MM.1S (cell line): Measurements from ENCODE around the gene SWSAP1.

ENCODE experiments used
- DNase-seq: peaks from one replicate; pipeline ENCODE4 v3.0.0-alpha.2; 2015
- H2AFZ ChIP-seq: fragments of 300-600 bp; sonication (generic); 2 replicates; pipeline ENCODE4 v1.6.0; 2016; ENCODE audit warnings: antibody characterized with exemption, low read length
- H3F3A ChIP-seq: fragments of 300-600 bp; sonication (generic); 2 replicates; pipeline ENCODE4 v1.6.1; 2016; ENCODE audit warnings: mild to moderate bottlenecking, antibody characterized with exemption, low read length, moderate library complexity, mixed read lengths; ENCODE audit not compliant: insufficient read depth
- H3K27ac ChIP-seq: fragments of 300-600 bp; sonication (generic); 2 replicates; pipeline ENCODE4 v1.5.1; 2016; ENCODE audit warnings: mild to moderate bottlenecking, low read length
- H3K27me3 ChIP-seq: fragments of 300-600 bp; sonication (generic); replicated peaks from 2 replicates; pipeline ENCODE4 v1.6.0; 2016; ENCODE audit warnings: low read length; ENCODE audit not compliant: insufficient read depth
- H3K36me3 ChIP-seq: fragments of 300-600 bp; sonication (generic); replicated peaks from 2 replicates; pipeline ENCODE4 v1.6.1; 2016; ENCODE audit warnings: mild to moderate bottlenecking, low read length, mixed read lengths; ENCODE audit not compliant: insufficient read depth
- H3K4me1 ChIP-seq: fragments of 300-600 bp; sonication (generic); 2 replicates; pipeline ENCODE4 v1.6.1; 2016; ENCODE audit warnings: low read length, mixed read lengths
- H3K4me2 ChIP-seq: fragments of 300-600 bp; sonication (generic); 2 replicates; pipeline ENCODE4 v1.6.0; 2016; ENCODE audit warnings: low read depth, low read length
- H3K4me3 ChIP-seq: fragments of 300-600 bp; sonication (generic); 2 replicates; pipeline ENCODE4 v1.5.1; 2016; ENCODE audit warnings: low read length, mixed read lengths
- H3K79me2 ChIP-seq: fragments of 300-600 bp; sonication (generic); 2 replicates; pipeline ENCODE4 v1.6.1; 2016; ENCODE audit warnings: mixed run types, low read length, mixed read lengths
- H3K9ac ChIP-seq: fragments of 300-600 bp; sonication (generic); 2 replicates; pipeline ENCODE4 v1.6.1; 2016; ENCODE audit warnings: low read length, mixed read lengths
- H3K9me2 ChIP-seq: fragments of 300-600 bp; sonication (generic); replicated peaks from 2 replicates; pipeline ENCODE4 v1.6.1; 2016; ENCODE audit warnings: mild to moderate bottlenecking, low read length, mixed read lengths; ENCODE audit not compliant: insufficient read depth
- H3K9me3 ChIP-seq: fragments of 300-600 bp; sonication (generic); replicated peaks from 2 replicates; pipeline ENCODE4 v1.6.1; 2016; ENCODE audit warnings: mild to moderate bottlenecking, low read length, mixed read lengths; ENCODE audit not compliant: insufficient read depth
- H4K20me1 ChIP-seq: fragments of 300-600 bp; sonication (generic); 2 replicates; pipeline ENCODE4 v1.6.1; 2016; ENCODE audit warnings: mild to moderate bottlenecking, low read length, moderate library complexity, mixed read lengths; ENCODE audit not compliant: insufficient read depth
- CTCF ChIP-seq: fragments of 300-600 bp; sonication (generic); IDR thresholded peaks from 2 replicates; pipeline ENCODE4 v1.5.1; 2016; ENCODE audit warnings: antibody characterized with exemption, low read length, mixed read lengths
- EZH2 ChIP-seq: fragments of 300-600 bp; sonication (generic); optimal IDR thresholded peaks from 2 replicates; pipeline ENCODE3; 2017; ENCODE audit warnings: low read depth, mild to moderate bottlenecking, antibody characterized with exemption, low read length, mixed read lengths
- EZH2phosphoT487 ChIP-seq: fragments of 300-600 bp; sonication (generic); IDR thresholded peaks from 2 replicates; pipeline ENCODE4 v1.6.1; 2018; ENCODE audit warnings: antibody characterized with exemption, low read length

The SWSAP1 gene

GRCh38 chr19:11374433-11375142 lies at the start of gene SWSAP1:
TSS of gene SWSAP1 (plus strand) at chr19:11374666. CDS start at chr19:11374681, 15 bp downstream.
- H3K79me2 ChIP-seq: peaks cover 12% of the 10 kb centered on the region
- no peaks in the 10 kb centered on the region for H3F3A ChIP-seq
- peaks cover 19% of the 10 kb centered on the region for H3K4me1 ChIP-seq
- H3K36me3 ChIP-seq: no peaks in the 10 kb centered on the region
- H3K4me3 ChIP-seq: peak within 1 kb of the TSS; percentile 84
- no peaks in the 10 kb centered on the region for H3K9me3 ChIP-seq
- H3K4me2 ChIP-seq: peak within 1 kb of the TSS; percentile 94
- no peaks in the 10 kb centered on the region for H4K20me1 ChIP-seq
- H3K27me3 ChIP-seq: no peaks in the 10 kb centered on the region
- no peaks in the 10 kb centered on the region for H3K9me2 ChIP-seq
- peak within 1 kb of the TSS; percentile 76 for H3K27ac ChIP-seq
- peak within 1 kb of the TSS; percentile 80 for H2AFZ ChIP-seq
- DNase-seq: peak; percentile 99
- TF ChIP-seq EZH2phosphoT487 (no peak), EZH2 (no peak), CTCF (no peak)
- H3K9ac ChIP-seq: peak within 1 kb of the TSS; percentile 91

- H3K4me2 ChIP-seq: no peak overlapping the region
- no peaks in the 10 kb centered on the region for H3K27me3 ChIP-seq
- TF ChIP-seq CTCF (no peak), EZH2phosphoT487 (no peak), EZH2 (no peak)
- no peak overlapping the region for H2AFZ ChIP-seq
- no peaks in the 10 kb centered on the region for H3K9me3 ChIP-seq
- no peak overlapping the region for H3K9ac ChIP-seq
- H3K27ac ChIP-seq: no peak overlapping the region
- H3F3A ChIP-seq: no peaks in the 10 kb centered on the region
- no peaks in the 10 kb centered on the region for H3K36me3 ChIP-seq
- no peaks in the 10 kb centered on the region for H3K4me1 ChIP-seq
- no peak for DNase-seq
- H3K4me3 ChIP-seq: no peak overlapping the region
- H3K9me2 ChIP-seq: no peaks in the 10 kb centered on the region
- H4K20me1 ChIP-seq: no peaks in the 10 kb centered on the region
- H3K79me2 ChIP-seq: no peaks in the 10 kb centered on the region
Measured at GRCh38 chr19:11324748-11325389, 49.6 kb upstream of the SWSAP1 start.

- DNase-seq: no peak
- no peaks in the 10 kb centered on the region for H3F3A ChIP-seq
- H3K27ac ChIP-seq: no peak overlapping the region
- H3K79me2 ChIP-seq: no peaks in the 10 kb centered on the region
- no peaks in the 10 kb centered on the region for H3K36me3 ChIP-seq
- H3K9me3 ChIP-seq: no peaks in the 10 kb centered on the region
- TF ChIP-seq EZH2phosphoT487 (no peak), EZH2 (no peak), CTCF (no peak)
- H3K9ac ChIP-seq: no peak overlapping the region
- no peaks in the 10 kb centered on the region for H3K4me1 ChIP-seq
- no peak overlapping the region for H3K4me2 ChIP-seq
- H2AFZ ChIP-seq: no peak overlapping the region
- no peaks in the 10 kb centered on the region for H3K27me3 ChIP-seq
- H4K20me1 ChIP-seq: no peaks in the 10 kb centered on the region
- no peaks in the 10 kb centered on the region for H3K9me2 ChIP-seq
- no peak overlapping the region for H3K4me3 ChIP-seq
Measured at GRCh38 chr19:11325544-11325943, 48.9 kb upstream of the SWSAP1 start.
